Astrocyte (in vitro differentiated cells and primary cell): ENCODE measurements around the gene ATP8B4.

Source experiments
- EZH2 ChIP-seq: IDR thresholded peaks from 2 replicates; pipeline ENCODE4 v1.6.1; 2012; ENCODE audit warnings: mild to moderate bottlenecking, low read length, inconsistent platforms; ENCODE audit not compliant: insufficient read depth
- TF ChIP-seq, protein P1 (sequence below): IDR thresholded peaks from 2 replicates; pipeline ENCODE4 v1.5.1; 2011; ENCODE audit warnings: low read depth, mild to moderate bottlenecking, inconsistent platforms, low read length, moderate library complexity; ENCODE audit not compliant: insufficient read depth

DNA sequence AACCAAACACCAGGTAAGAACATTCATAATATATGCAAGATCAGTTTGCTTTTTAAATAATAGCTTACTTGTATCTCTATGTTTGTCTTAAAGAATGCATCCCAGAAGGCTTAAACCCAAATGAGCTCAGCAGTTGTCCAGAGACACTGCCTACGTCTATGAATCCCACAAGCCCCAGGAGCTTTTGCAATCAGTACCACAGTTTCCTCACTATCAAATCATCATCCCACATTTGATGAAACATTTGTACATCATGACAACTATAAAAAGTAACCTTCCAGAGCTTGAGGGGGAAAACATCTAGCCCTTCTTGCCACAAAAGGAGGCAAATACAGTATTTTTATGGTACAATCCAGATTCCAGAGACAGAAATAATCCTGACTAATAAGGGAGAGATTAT lies 63.7 kb downstream of the ATP8B4 start:
- TF ChIP-seq, protein P1, sequence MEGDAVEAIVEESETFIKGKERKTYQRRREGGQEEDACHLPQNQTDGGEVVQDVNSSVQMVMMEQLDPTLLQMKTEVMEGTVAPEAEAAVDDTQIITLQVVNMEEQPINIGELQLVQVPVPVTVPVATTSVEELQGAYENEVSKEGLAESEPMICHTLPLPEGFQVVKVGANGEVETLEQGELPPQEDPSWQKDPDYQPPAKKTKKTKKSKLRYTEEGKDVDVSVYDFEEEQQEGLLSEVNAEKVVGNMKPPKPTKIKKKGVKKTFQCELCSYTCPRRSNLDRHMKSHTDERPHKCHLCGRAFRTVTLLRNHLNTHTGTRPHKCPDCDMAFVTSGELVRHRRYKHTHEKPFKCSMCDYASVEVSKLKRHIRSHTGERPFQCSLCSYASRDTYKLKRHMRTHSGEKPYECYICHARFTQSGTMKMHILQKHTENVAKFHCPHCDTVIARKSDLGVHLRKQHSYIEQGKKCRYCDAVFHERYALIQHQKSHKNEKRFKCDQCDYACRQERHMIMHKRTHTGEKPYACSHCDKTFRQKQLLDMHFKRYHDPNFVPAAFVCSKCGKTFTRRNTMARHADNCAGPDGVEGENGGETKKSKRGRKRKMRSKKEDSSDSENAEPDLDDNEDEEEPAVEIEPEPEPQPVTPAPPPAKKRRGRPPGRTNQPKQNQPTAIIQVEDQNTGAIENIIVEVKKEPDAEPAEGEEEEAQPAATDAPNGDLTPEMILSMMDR: no peak
- TF ChIP-seq EZH2: no peak
